Body of pancreas (tissue), 4 donors: ENCODE results near the gene SMURF2.

Experiments
- POLR2A ChIP-seq, 3 donors: fragments of 450-650 bp; IDR thresholded peaks; one replicate each; pipeline ENCODE4 v1.6.1; 2016; ENCODE audit warnings: antibody characterized with exemption in 3 of 3, mild to moderate bottlenecking in 2 of 3
- TF ChIP-seq, protein P1 (sequence below), 7 experiments: fragments of 450-650 bp in 4 of 7; fragments of 200-600 bp in 3 of 7; sonication (generic) in 3 of 7; IDR thresholded peaks; one replicate each; pipeline ENCODE4 v1.5.1; 2016 to 2019; ENCODE audit warnings: antibody characterized with exemption in 7 of 7

DNA sequence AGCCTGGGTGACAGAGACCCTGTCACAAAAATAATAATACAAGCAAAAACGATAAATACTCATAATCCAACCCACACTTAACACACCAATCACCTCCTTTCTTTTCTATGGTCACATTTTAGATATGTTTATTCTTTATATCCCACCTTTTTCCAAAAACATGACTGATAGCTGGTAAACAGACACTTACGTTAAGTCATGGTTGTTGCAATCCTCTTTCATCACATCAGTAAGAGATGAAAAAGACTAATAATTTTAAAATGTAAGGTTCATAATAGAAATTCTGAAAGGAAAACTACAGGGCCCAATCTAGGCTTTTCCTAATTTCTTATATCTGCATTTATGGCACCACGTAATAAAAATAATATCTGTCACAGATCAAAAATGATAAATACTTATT lies 10.2 kb downstream of the SMURF2 start:
- TF ChIP-seq, protein P1, sequence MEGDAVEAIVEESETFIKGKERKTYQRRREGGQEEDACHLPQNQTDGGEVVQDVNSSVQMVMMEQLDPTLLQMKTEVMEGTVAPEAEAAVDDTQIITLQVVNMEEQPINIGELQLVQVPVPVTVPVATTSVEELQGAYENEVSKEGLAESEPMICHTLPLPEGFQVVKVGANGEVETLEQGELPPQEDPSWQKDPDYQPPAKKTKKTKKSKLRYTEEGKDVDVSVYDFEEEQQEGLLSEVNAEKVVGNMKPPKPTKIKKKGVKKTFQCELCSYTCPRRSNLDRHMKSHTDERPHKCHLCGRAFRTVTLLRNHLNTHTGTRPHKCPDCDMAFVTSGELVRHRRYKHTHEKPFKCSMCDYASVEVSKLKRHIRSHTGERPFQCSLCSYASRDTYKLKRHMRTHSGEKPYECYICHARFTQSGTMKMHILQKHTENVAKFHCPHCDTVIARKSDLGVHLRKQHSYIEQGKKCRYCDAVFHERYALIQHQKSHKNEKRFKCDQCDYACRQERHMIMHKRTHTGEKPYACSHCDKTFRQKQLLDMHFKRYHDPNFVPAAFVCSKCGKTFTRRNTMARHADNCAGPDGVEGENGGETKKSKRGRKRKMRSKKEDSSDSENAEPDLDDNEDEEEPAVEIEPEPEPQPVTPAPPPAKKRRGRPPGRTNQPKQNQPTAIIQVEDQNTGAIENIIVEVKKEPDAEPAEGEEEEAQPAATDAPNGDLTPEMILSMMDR (IDR thresholded peaks at IDR 0.05): no peak
- TF ChIP-seq POLR2A (IDR thresholded peaks at IDR 0.05): no peak
